ENCODE measurements around the gene CNPPD1. TPM values are rescaled to one million over a fixed set of nuclear protein-coding genes. Genes with fewer than 3 reads are reported as not detected.

Gene CNPPD1
- polyA plus RNA-seq, 10 donors: 28.3 to 37.9 (median 34.8) TPM

- no peak for DNase-seq
Measured at GRCh38 chr2:219180961-219181360, 4.2 kb upstream of the CNPPD1 start.

- no peak for DNase-seq
Measured at GRCh38 chr2:219179601-219180465, 3.1 kb upstream of the CNPPD1 start.

GRCh38 chr2:219178377-219179175 lies 1.9 kb upstream of the CNPPD1 start:
- DNase-seq: peak in 1 of 3 donors; percentile 36

GRCh38 chr2:219177552-219178376 lies 1.0 kb upstream of the CNPPD1 start, which contains the start of gene RETREG2:
Gene RETREG2 (plus strand): TSS chr2:219178275. CDS start chr2:219178353, 78 bp downstream.
- peak; percentile 90 to 98 (median 96) for DNase-seq

GRCh38 chr2:219175928-219176817 lies 552 bp downstream of the CNPPD1 start:
- DNase-seq: peak in 2 of 3 donors; percentile 16 to 19

- no peak for DNase-seq
Measured at GRCh38 chr2:219175486-219175885, 1.2 kb downstream of the CNPPD1 start.

- no peak for DNase-seq
Measured at GRCh38 chr2:219174801-219175200, 1.9 kb downstream of the CNPPD1 start.

- DNase-seq: no peak
Measured at GRCh38 chr2:219174146-219174545, 2.6 kb downstream of the CNPPD1 start.

- DNase-seq: no peak
Measured at GRCh38 chr2:219173176-219173575, 3.5 kb downstream of the CNPPD1 start.

- DNase-seq: no peak
Measured at GRCh38 chr2:219172231-219173154, 4.2 kb downstream of the CNPPD1 start.

GRCh38 chr2:219171231-219171651 lies 5.5 kb downstream of the CNPPD1 start:
- peak; percentile 30 to 58 (median 57) for DNase-seq

GRCh38 chr2:219169930-219170654 lies 6.6 kb downstream of the CNPPD1 start, which contains the start of gene SLC23A3:
Gene SLC23A3 (minus strand): TSS chr2:219170029. CDS start chr2:219169984, 45 bp downstream.
- DNase-seq: no peak

GRCh38 chr2:219168932-219169331 lies 7.8 kb downstream of the CNPPD1 start:
- no peak for DNase-seq

GRCh38 chr2:219168526-219168925 lies 8.2 kb downstream of the CNPPD1 start:
- no peak for DNase-seq

GRCh38 chr2:219167997-219168396 lies 8.7 kb downstream of the CNPPD1 start:
- DNase-seq: no peak

GRCh38 chr2:219165058-219165911 lies 11.4 kb downstream of the CNPPD1 start:
- DNase-seq: no peak

- DNase-seq: no peak
Measured at GRCh38 chr2:219163156-219163555, 13.6 kb downstream of the CNPPD1 start.

- DNase-seq: no peak
Measured at GRCh38 chr2:219161097-219161496, 15.6 kb downstream of the CNPPD1 start.

Measured in muscle of back (tissue), 11 donors.